DOHH2 (cell line): Measurements from ENCODE around the gene RBMXL3.

ENCODE experiments used
- H3F3A ChIP-seq: fragments of 200-600 bp; sonication (generic), shearing (Covaris generic); 2 replicates; pipeline ENCODE4 v1.6.0; 2016; ENCODE audit warnings: antibody characterized with exemption, mild to moderate bottlenecking; ENCODE audit not compliant: control insufficient read depth, insufficient read depth
- H3K27ac ChIP-seq: fragments of 200-600 bp; sonication (generic); 2 replicates; pipeline ENCODE4 v1.5.1; 2014; ENCODE audit warnings: low read depth, mild to moderate bottlenecking, low read length, moderate library complexity
- H3K27me3 ChIP-seq: fragments of 200-600 bp; sonication (generic); 2 replicates; pipeline ENCODE4 v1.6.1; 2014; ENCODE audit warnings: mild to moderate bottlenecking, low read length, mixed read lengths; ENCODE audit not compliant: control insufficient read depth
- H3K36me3 ChIP-seq: fragments of 200-600 bp; sonication (generic); 2 replicates; pipeline ENCODE4 v1.6.1; 2014; ENCODE audit warnings: mild to moderate bottlenecking, low read length, moderate library complexity, mixed read lengths; ENCODE audit not compliant: control insufficient read depth
- H3K4me1 ChIP-seq: fragments of 200-600 bp; sonication (generic); 2 replicates; pipeline ENCODE4 v1.6.1; 2014; ENCODE audit warnings: mild to moderate bottlenecking, low read length, mixed read lengths; ENCODE audit not compliant: control insufficient read depth
- H3K4me2 ChIP-seq: fragments of 200-600 bp; sonication (generic); 2 replicates; pipeline ENCODE4 v1.6.0; 2014; ENCODE audit warnings: mild to moderate bottlenecking, low read length, moderate library complexity
- H3K4me3 ChIP-seq: fragments of 200-600 bp; sonication (generic); 2 replicates; pipeline ENCODE4 v1.5.1; 2014; ENCODE audit warnings: mild to moderate bottlenecking, low read length, mixed read lengths
- H3K79me2 ChIP-seq: fragments of 200-600 bp; sonication (generic); 2 replicates; pipeline ENCODE4 v1.6.1; 2014; ENCODE audit warnings: mild to moderate bottlenecking, low read length, mixed read lengths; ENCODE audit not compliant: control insufficient read depth
- H3K9me2 ChIP-seq: fragments of 200-600 bp; sonication (generic); replicated peaks from 2 replicates; pipeline ENCODE4 v1.6.1; 2014; ENCODE audit warnings: mild to moderate bottlenecking, low read length, mixed read lengths; ENCODE audit not compliant: control insufficient read depth
- H3K9me3 ChIP-seq: fragments of 200-600 bp; sonication (generic); 2 replicates; pipeline ENCODE4 v1.6.1; 2014; ENCODE audit warnings: antibody characterized with exemption, low read length, mixed read lengths; ENCODE audit not compliant: control insufficient read depth, insufficient read depth
- H4K20me1 ChIP-seq: fragments of 200-600 bp; sonication (generic); 2 replicates; pipeline ENCODE4 v1.6.0; 2014; ENCODE audit warnings: low read depth, mild to moderate bottlenecking, antibody characterized with exemption, low read length, moderate library complexity; ENCODE audit not compliant: control insufficient read depth, insufficient read depth
- CTCF ChIP-seq: fragments of 200-600 bp; sonication (generic); IDR thresholded peaks from one replicate; pipeline ENCODE4 v1.5.1; 2014; ENCODE audit warnings: antibody characterized with exemption, mild to moderate bottlenecking, low read depth, low read length; ENCODE audit not compliant: poor library complexity, severe bottlenecking
- EZH2phosphoT487 ChIP-seq: fragments of 200-600 bp; sonication (generic); IDR thresholded peaks from 2 replicates; pipeline ENCODE4 v1.6.1; 2017; ENCODE audit warnings: borderline replicate concordance, mild to moderate bottlenecking, antibody characterized with exemption, low read length, moderate library complexity, mixed read lengths

RBMXL3 gene

GRCh38 chrX:115232933-115233496 is 43.8 kb downstream of the RBMXL3 start:
- TF ChIP-seq CTCF = no peak
- TF ChIP-seq EZH2phosphoT487 = no peak
- H3K4me2 ChIP-seq = no peak overlapping the region
- H3K27ac ChIP-seq = no peak overlapping the region
- no peaks in the 10 kb centered on the region for H3K36me3 ChIP-seq
- H3K9me2 ChIP-seq = no peaks in the 10 kb centered on the region
- H3K4me3 ChIP-seq = no peak overlapping the region
- no peaks in the 10 kb centered on the region for H3K79me2 ChIP-seq
- H3F3A ChIP-seq = no peaks in the 10 kb centered on the region
- no peaks in the 10 kb centered on the region for H4K20me1 ChIP-seq
- no peaks in the 10 kb centered on the region for H3K27me3 ChIP-seq
- H3K9me3 ChIP-seq = no peaks in the 10 kb centered on the region
- H3K4me1 ChIP-seq = no peaks in the 10 kb centered on the region

DNA sequence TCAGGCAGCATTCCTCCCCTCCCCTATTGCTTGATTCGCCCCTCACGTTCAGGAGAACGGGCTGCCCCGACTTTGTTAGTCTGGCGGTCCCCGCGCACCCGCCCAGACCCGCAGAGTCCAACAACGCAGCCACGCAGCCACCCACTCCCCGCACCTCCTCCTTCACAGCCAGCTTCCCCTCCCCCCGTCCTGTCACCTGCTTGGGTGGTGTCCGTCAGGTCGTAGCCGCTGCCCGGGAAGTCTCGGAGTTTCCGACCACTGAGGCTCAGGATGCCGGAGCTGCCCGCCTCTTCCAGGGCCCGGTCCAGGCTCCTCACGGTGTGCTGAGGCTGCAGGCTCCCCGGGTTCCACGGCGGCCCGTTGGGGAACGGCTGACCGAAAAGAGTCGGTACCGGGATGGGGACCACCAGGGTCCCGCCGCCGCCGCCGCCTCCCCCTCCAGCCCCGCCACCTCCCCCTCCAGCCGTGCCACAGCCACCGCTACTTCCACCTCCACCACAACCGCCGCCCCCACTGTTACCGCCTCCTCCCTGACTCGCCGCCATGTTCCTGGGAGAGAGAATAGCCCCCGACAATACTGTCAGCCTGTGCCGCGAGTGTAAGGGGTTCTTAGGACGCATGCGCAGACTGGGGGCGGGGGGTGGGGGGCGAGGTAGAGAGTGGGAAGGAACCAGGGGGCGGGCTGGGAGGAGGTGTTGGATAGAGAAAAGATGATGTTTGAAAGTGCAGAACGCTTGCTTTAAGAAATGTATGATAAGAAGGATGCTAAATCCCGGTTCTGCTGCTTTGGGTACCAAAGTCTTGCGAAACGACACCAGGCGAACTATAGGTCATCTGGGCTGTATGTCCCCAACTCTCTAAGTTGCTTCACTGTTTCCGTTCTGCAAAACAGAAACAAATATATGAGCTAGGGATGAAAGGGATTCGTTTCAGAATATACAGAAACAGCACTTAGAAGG is 44.6 kb downstream of the RBMXL3 start, which contains the start of gene LRCH2:
Gene LRCH2, minus strand, starts transcription at position 600 of the 959 bp plus-strand sequence. Its CDS starts 55 bp downstream, at position 545.
- Histone ChIP-seq H3K4me2 (no peak within 1 kb of the TSS), H4K20me1 (no peaks in the 10 kb centered on the region), H3K27ac (no peak within 1 kb of the TSS), H3K27me3 (no peaks in the 10 kb centered on the region), H3K4me1 (no peaks in the 10 kb centered on the region), H3K9me2 (no peaks in the 10 kb centered on the region), H3K79me2 (no peaks in the 10 kb centered on the region), H3K4me3 (no peak within 1 kb of the TSS), H3K36me3 (no peaks in the 10 kb centered on the region), H3F3A (no peaks in the 10 kb centered on the region), H3K9me3 (no peaks in the 10 kb centered on the region)
- TF ChIP-seq EZH2phosphoT487 (no peak), CTCF (no peak)

DNA sequence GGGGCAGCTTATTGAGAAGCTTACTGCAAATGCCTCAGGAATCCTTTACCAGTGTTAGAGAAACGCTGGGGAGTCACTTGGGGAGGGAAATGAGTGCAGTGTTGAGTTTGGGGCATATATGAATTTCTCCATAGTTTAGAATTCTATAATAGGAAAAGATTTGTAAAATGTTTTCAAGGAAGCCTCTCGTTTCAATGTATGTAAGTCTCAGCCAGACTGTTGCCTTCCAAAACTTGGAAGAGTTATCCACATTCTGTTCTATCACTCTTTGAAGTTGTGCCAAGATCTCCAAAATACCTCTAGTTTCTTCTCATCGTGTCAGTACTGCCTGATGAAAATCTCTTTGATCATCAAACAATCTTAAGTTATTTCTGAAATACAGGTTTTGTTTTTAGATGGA is 45.3 kb downstream of the RBMXL3 start:
- H3F3A ChIP-seq = no peaks in the 10 kb centered on the region
- no peak overlapping the region for H3K27ac ChIP-seq
- H3K4me2 ChIP-seq = no peak overlapping the region
- H3K4me3 ChIP-seq = no peak overlapping the region
- TF ChIP-seq EZH2phosphoT487 (no peak), CTCF (no peak)
- no peaks in the 10 kb centered on the region for H3K4me1 ChIP-seq
- no peaks in the 10 kb centered on the region for H3K9me3 ChIP-seq
- H3K9me2 ChIP-seq = no peaks in the 10 kb centered on the region
- no peaks in the 10 kb centered on the region for H3K36me3 ChIP-seq
- H3K27me3 ChIP-seq = no peaks in the 10 kb centered on the region
- H4K20me1 ChIP-seq = no peaks in the 10 kb centered on the region
- no peaks in the 10 kb centered on the region for H3K79me2 ChIP-seq
